Measurements from ENCODE around the gene MET. TPM values are rescaled to one million over a fixed set of nuclear protein-coding genes. Genes with fewer than 3 reads are reported as not detected.

Gene MET
- total RNA-seq, 1 experiment from 2014 or later = 5.0 TPM

GRCh38 chr7:116799916-116800315 is 127.9 kb downstream of the MET start:
- TF ChIP-seq CTCF (conservative IDR thresholded peaks at IDR 0.05) = no peak
- no peak overlapping the region for H3K56ac ChIP-seq (ENCODE audit: insufficient read length, low read depth, low read length)
- H3K79me1 ChIP-seq (ENCODE audit: insufficient read depth, low read depth, low read length, poor library complexity, severe bottlenecking) = no peaks in the 10 kb centered on the region
- H3T11ph ChIP-seq (ENCODE audit: low read length) = no peak overlapping the region
- no peak overlapping the region for H2BK5ac ChIP-seq (ENCODE audit: insufficient read length, low read length)
- no peak overlapping the region for H4K91ac ChIP-seq (ENCODE audit: insufficient read length, low read depth, low read length)
- H2BK120ac ChIP-seq (ENCODE audit: low read depth, low read length, poor library complexity, severe bottlenecking) = no peak overlapping the region
- no peak overlapping the region for H4K5ac ChIP-seq (ENCODE audit: insufficient read length, low read depth, low read length)
- H2BK20ac ChIP-seq (ENCODE audit: low read depth, low read length, poor library complexity, severe bottlenecking) = no peak overlapping the region
- no peak overlapping the region for H2AK5ac ChIP-seq (ENCODE audit: insufficient read length, low read length)
- H4K8ac ChIP-seq (replicated peaks; ENCODE audit: insufficient read length, low read depth, low read length) = no peak overlapping the region
- H3K23ac ChIP-seq (ENCODE audit: insufficient read length, low read depth, low read length) = no peak overlapping the region
- H3K9ac ChIP-seq (ENCODE audit: extremely low read depth, insufficient read length, low read length) = no peak overlapping the region
- no peak overlapping the region for H3K4me2 ChIP-seq (ENCODE audit: insufficient read depth, insufficient read length, low read length)
- H4K20me1 ChIP-seq (ENCODE audit: control insufficient read depth, insufficient read depth, insufficient read length) = no peaks in the 10 kb centered on the region
- no peak overlapping the region for H3K27ac ChIP-seq (ENCODE audit: insufficient read length, low read depth, low read length)
- H3K9me3 ChIP-seq (ENCODE audit: control insufficient read depth, low read depth, low read length) = no peaks in the 10 kb centered on the region
- Mint-ChIP-seq H3K9me3 (no peaks in the 10 kb centered on the region), H3K36me3 (ENCODE audit: insufficient read depth in 1 of 3, low read depth in 3 of 3) (no peaks in the 10 kb centered on the region), H3K27ac (no peak overlapping the region), H3K27me3 (ENCODE audit: low read depth) (no peaks in the 10 kb centered on the region), H3K4me1 (peaks cover 12 to 13% of the 10 kb centered on the region in 2 experiments), H3K4me3 (no peak overlapping the region)
- peaks cover 3% of the 10 kb centered on the region; the same call in 1 of the 2 replicates for H3K4me1 ChIP-seq (ENCODE audit: insufficient read depth, low read length)
- DNase-seq = no peak
- H2BK12ac ChIP-seq (ENCODE audit: insufficient read length, low read depth, low read length) = no peak overlapping the region
- H2AFZ ChIP-seq (ENCODE audit: low read length) = no peak overlapping the region
- no peaks in the 10 kb centered on the region for H3K27me3 ChIP-seq (ENCODE audit: insufficient read depth, low read length)
- no peak overlapping the region for H3K4ac ChIP-seq (ENCODE audit: low read depth, low read length)
- H3K14ac ChIP-seq (ENCODE audit: insufficient read depth, low read length) = no peak overlapping the region
- H2BK15ac ChIP-seq (ENCODE audit: low read depth, low read length) = no peak overlapping the region
- H3K79me2 ChIP-seq (ENCODE audit: insufficient read depth, low read length) = no peaks in the 10 kb centered on the region
- no peaks in the 10 kb centered on the region for H3K23me2 ChIP-seq (ENCODE audit: insufficient read length, low read depth, low read length, poor library complexity, severe bottlenecking)
- no peak overlapping the region for H3K18ac ChIP-seq (ENCODE audit: insufficient read length, low read depth, low read length)

Data from H9 (cell line).